ENCODE measurements around the gene EPHA6.

DNA sequence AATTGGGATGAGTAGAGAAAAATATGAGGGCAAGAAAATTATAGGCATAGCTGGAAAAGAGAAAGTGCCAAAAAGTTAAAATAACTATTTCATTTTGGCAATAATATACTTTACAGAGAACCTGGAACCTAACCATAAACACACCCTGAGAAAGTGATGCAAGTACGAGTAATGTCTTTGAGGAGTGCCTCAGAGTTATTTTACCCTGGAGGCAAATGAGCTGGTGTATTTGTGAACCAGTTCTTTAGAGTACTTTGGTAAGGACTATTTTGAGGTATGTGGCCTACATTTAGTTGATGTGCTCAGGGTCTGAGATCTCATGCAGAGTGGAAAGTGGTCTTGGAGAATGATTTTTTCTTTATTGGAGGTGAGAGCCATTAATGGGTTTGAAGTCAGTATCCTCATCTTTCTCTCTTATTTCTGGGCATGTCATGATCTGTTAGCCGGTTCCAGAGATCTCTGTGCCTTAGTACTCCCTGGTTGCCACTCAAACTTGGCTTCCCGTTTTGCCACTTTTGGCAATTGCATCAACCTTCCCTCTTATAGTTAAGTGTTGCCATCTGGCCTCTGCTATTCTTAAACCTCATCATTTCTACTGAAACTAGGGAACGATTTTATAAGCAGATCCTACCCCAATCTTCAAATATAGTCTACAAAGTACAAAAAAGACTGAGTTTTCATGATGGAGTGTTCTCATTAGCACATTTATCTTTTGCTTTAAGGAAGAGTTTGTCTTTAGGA is 145.7 kb downstream of the EPHA6 start:
- TF ChIP-seq POLR2A (IDR thresholded peaks at IDR 0.05; ENCODE audit: low read depth, low read length) (no peak), POU2F2 (IDR thresholded peaks at IDR 0.05; ENCODE audit: low read depth, low read length) (no peak), POLR2AphosphoS5 (IDR thresholded peaks at IDR 0.05; ENCODE audit: low read depth, low read length) (no peak), TAF1 (IDR thresholded peaks at IDR 0.05; ENCODE audit: low read depth, low read length) (no peak), SPI1 (IDR thresholded peaks at IDR 0.05; ENCODE audit: low read depth, low read length) (no peak)
